Measurements from ENCODE around the gene NLK. TPM values are rescaled to one million over a fixed set of nuclear protein-coding genes. Genes with fewer than 3 reads are reported as not detected.
"Not testable (repeated sequence)": the region's sequence is repeated elsewhere in the genome, so short reads cannot be mapped to it uniquely, and the experiment has no call there.

The NLK gene
- total RNA-seq, 2 experiments from 2014 or later: 13.3 to 15.7 TPM

DNA sequence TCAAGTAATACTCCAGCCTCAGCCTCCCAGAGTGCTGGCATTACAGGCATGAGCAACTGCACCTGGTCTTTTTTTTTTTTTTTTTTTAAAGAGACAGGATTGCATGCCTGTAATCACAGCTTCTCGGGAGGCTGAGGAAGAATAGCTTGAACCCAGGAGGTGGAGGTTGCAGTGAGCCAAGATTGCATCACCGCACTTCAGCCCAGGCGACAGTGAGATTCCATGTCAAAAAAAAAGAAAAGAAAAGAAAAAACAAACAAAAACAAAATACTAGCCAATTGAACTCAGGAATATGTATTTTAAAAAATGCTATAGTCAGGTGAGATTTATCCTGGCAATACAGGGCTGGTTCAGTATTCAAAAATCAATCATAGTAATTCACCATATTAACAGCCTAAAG lies 158.8 kb downstream of the NLK start:
- H3K36me3 Mint-ChIP-seq (ENCODE audit: low read depth): peaks cover 5% of the 10 kb centered on the region
- DNase-seq: no peak
- POLR2A ChIA-PET: no interaction called here
- H3K27me3 Mint-ChIP-seq: peaks cover 4% of the 10 kb centered on the region
- CTCF ChIA-PET: no interaction called here
- no peaks in the 10 kb centered on the region for H3K9me3 Mint-ChIP-seq
- no peak overlapping the region for H3K27ac Mint-ChIP-seq
- no peak overlapping the region for H3K4me3 Mint-ChIP-seq
- H3K4me1 Mint-ChIP-seq: no peaks in the 10 kb centered on the region

DNA sequence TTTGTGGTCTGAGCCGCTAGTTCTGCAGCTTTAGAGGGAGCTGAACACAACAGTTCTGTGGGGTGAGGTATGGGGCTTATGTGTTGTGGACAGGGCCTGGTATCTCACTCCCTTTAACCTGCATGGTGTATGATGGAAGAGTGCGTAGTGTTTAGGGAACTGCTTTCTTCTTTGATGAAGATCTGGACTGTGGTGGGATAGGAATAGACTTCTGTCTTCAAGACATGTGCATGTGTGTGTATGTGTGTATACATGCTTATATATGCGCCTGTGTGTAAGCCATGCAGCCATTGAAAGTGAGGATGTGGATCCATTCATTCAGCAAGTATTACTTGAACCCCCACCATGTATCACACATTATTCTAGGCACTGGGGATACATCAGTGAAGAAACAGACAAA lies 161.8 kb downstream of the NLK start:
- ChIA-PET POLR2A (no interaction called here), CTCF (no interaction called here)
- Mint-ChIP-seq H3K27me3 (peaks cover 7% of the 10 kb centered on the region), H3K36me3 (ENCODE audit: low read depth) (no peaks in the 10 kb centered on the region), H3K9me3 (no peaks in the 10 kb centered on the region), H3K4me1 (no peaks in the 10 kb centered on the region), H3K27ac (no peak overlapping the region), H3K4me3 (no peak overlapping the region)
- no peak for DNase-seq

DNA sequence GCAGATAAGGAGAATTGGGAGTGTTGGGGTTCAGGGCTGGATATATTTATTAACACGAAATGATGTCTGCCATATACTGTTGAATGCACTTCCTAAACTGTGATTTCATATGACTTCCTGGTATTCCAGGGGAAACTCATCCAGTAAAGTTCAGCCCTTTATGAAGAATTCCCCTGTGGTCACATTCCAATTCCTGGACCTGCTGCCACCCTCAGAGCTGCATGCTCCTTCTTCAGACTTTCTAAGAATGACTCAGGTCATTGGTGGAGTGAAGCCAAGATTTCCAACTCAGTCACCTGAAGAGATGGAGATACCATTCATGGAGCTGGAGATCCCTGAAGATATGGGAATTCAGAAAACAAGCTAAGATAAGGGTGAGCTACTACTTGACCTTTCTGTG lies 162.3 kb downstream of the NLK start:
- Mint-ChIP-seq H3K4me3 (no peak overlapping the region), H3K4me1 (no peaks in the 10 kb centered on the region), H3K27ac (no peak overlapping the region), H3K36me3 (ENCODE audit: low read depth) (no peaks in the 10 kb centered on the region), H3K27me3 (peaks cover 7% of the 10 kb centered on the region), H3K9me3 (no peaks in the 10 kb centered on the region)
- no peak for DNase-seq
- ChIA-PET POLR2A (no interaction called here), CTCF (no interaction called here)

DNA sequence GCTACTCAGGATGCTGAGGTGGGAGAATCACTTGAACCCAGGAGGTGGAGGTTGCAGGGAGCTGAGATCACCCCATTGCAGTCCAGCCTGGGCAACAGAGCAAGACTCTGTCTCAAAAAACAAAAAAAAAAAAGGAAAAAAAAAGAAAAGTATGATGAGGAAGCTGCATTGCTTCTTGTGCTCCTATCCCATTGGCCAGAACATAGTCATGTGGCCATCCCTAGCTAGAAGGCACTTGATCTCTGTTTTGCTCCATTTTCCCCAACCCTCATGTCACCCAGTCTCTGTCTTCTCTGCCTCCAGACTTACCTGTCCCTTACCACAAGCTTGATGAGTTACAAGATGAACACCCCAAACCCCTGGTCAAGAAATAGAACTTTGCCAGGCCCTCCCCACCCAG lies 163.8 kb downstream of the NLK start:
- Mint-ChIP-seq H3K27me3 (peaks cover 7% of the 10 kb centered on the region), H3K9me3 (no peaks in the 10 kb centered on the region), H3K36me3 (ENCODE audit: low read depth) (no peaks in the 10 kb centered on the region), H3K4me1 (no peaks in the 10 kb centered on the region), H3K4me3 (no peak overlapping the region), H3K27ac (no peak overlapping the region)
- POLR2A ChIA-PET: no interaction called here
- CTCF ChIA-PET: no interaction called here
- DNase-seq: no peak

DNA sequence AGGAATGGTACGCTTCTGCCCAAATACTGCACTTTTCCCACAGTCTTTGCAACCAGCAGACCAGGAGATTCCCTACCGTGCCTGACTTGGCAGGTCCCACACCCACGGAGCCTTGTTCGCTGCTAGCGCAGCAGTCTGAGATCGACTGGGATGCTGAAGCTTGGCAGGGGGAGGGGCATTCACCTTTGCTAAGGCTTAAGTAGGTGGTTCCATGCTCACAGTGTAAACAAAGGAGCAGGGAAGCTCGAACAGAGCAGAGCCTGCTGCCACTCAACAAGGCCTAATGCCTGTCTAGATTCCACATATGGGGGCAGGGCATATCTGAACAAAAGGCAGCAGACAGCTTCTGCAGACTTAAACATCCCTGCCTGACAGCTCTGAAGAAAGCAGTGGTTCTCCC lies 169.3 kb downstream of the NLK start:
- no peaks in the 10 kb centered on the region for H3K9me3 Mint-ChIP-seq
- ChIA-PET POLR2A (no interaction called here), CTCF (no interaction called here)
- H3K27ac Mint-ChIP-seq: no peak overlapping the region
- no peaks in the 10 kb centered on the region for H3K36me3 Mint-ChIP-seq (ENCODE audit: low read depth)
- DNase-seq: no peak
- peaks cover 3% of the 10 kb centered on the region for H3K27me3 Mint-ChIP-seq
- H3K4me1 Mint-ChIP-seq: peaks cover 4% of the 10 kb centered on the region
- no peak overlapping the region for H3K4me3 Mint-ChIP-seq

DNA sequence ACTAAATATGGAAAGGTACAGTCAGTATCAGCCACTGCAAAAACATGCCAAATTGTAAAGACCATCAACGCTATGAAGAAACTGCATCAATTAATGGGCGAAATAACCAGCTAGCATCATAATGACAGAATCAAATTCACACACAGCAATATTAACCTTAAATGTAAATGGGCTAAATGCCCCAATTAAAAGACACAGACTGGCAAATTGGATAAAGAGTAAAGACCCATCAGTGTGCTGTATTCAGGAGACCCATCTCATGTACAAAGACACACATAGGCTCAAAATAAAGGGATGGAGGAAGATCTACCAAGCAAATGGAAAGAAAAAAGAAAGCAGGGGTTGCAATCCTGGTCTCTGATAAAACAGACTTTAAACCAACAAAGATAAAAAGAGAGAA lies 171.1 kb downstream of the NLK start:
- H3K36me3 Mint-ChIP-seq (ENCODE audit: low read depth); DNase-seq; POLR2A ChIA-PET; H3K9me3 Mint-ChIP-seq; H3K4me1 Mint-ChIP-seq; CTCF ChIA-PET; H3K27ac Mint-ChIP-seq; H3K27me3 Mint-ChIP-seq; H3K4me3 Mint-ChIP-seq: not testable (repeated sequence)

DNA sequence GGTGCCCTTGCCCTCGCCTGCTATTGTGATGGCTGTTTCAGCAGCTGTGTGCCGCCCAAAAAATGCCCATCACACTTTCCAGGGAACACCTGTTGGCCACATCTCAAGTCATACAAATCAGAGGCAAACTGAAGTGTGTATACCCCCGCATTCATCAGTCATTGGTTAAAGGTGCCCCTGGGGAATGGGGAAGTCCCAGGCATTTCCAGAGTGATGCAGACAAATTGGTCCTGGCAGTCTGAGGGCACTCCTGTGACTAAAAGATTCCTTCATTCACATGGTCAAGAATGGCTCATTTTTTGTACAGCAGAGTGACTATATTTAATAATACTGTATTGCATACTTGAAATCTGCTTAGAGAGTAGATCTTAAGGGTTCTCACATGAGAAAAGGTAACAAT lies 173.6 kb downstream of the NLK start:
- Mint-ChIP-seq H3K4me1 (peaks cover 5% of the 10 kb centered on the region), H3K27ac (no peak overlapping the region), H3K36me3 (ENCODE audit: low read depth) (no peaks in the 10 kb centered on the region), H3K9me3 (no peaks in the 10 kb centered on the region), H3K4me3 (no peak overlapping the region), H3K27me3 (peaks cover 3% of the 10 kb centered on the region)
- no peak for DNase-seq
- POLR2A ChIA-PET: no interaction called here
- CTCF ChIA-PET: interaction anchor here (0.6 kb wide), 1 partner anchor 61 kb away, joined by 3 read pairs; no protein-coding TSS in a partner anchor

DNA sequence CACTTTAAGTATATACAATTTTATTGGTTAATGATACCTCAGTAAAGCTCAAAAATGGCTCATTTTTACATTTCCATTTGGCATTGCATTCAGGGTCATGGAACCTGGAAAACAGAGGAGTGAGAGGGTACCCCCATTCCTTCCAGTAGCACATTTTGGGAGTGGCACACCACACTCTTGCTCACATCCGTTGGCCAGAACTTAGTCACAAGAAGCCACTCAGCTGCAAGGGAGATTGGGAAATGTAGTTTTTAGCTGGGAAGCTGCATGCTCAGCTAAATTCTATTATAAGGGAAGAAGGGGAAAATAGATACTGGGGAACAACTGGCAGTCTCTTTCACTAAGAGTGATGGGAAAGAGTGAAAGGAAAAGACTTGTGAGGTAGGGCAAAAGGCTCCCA lies 174.1 kb downstream of the NLK start:
- no peak overlapping the region for H3K4me3 Mint-ChIP-seq
- peaks cover 3% of the 10 kb centered on the region for H3K27me3 Mint-ChIP-seq
- H3K36me3 Mint-ChIP-seq (ENCODE audit: low read depth): no peaks in the 10 kb centered on the region
- ChIA-PET CTCF (interaction anchor here (0.6 kb wide), 1 partner anchor 61 kb away, joined by 3 read pairs; no protein-coding TSS in a partner anchor), POLR2A (no interaction called here)
- DNase-seq: no peak
- H3K4me1 Mint-ChIP-seq: peaks cover 5% of the 10 kb centered on the region
- no peaks in the 10 kb centered on the region for H3K9me3 Mint-ChIP-seq
- no peak overlapping the region for H3K27ac Mint-ChIP-seq

DNA sequence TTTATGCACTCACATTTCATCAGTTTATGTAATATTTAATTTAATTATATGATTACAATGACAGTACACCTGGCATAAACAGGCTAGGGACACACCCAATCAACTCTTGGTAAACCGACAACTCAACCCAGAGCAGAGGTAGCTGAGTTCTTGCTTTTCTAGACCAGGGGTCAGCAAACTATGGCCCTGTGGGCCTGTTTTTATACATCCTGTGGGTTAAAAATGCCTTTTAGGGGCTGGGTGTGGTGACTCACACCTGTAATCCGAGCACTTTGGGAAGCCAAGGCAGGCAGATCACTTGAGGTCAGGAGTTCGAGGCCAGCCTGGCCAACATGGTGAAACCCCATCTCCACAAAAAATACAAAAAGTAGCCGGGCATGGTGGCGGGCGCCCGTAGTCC lies 177.3 kb downstream of the NLK start:
- H3K36me3 Mint-ChIP-seq (ENCODE audit: low read depth): no peaks in the 10 kb centered on the region
- H3K9me3 Mint-ChIP-seq: no peaks in the 10 kb centered on the region
- CTCF ChIA-PET: interaction anchor here (0.6 kb wide), 2 partner anchors 39 to 364 kb away, joined by 4 read pairs; no protein-coding TSS in a partner anchor
- POLR2A ChIA-PET: no interaction called here
- DNase-seq: no peak
- H3K27ac Mint-ChIP-seq: no peak overlapping the region
- no peaks in the 10 kb centered on the region for H3K27me3 Mint-ChIP-seq
- H3K4me1 Mint-ChIP-seq: peaks cover 5% of the 10 kb centered on the region
- no peak overlapping the region for H3K4me3 Mint-ChIP-seq

DNA sequence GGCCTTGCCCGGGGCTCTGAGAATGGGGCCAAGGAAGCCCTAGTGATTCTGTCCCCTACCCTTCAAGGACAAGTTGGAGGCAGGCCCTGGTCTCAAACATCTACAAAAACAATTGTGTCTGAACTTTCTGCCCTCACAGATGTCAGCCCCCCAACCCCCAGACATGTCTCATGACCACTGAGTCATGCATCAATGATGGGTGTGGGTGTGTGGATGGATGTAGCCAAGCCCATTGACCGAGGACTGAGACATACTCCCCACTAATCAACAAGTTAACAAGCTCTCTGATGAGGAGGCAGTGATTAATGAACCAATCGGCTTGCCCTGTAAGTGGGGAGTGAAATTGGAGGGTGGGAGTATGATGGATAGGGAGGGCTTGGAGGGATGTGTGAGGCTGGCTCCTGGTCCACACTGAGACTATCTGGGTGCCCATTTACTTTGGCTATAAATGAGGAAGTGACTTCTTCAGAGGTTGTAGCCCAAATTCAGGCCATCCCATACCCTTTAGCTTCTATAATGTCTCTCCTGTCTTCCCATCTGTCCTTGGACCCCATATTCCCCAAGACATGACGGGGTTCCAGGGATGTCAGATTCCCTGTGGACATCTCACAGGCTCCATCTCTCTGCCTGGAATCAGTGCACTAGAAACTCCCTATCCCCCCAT lies 179.4 kb downstream of the NLK start:
- H3K27me3 Mint-ChIP-seq: peaks cover 4% of the 10 kb centered on the region
- no peak overlapping the region for H3K27ac Mint-ChIP-seq
- ChIA-PET CTCF (no interaction called here), POLR2A (no interaction called here)
- peaks cover under 1% of the 10 kb centered on the region for H3K4me1 Mint-ChIP-seq
- no peaks in the 10 kb centered on the region for H3K9me3 Mint-ChIP-seq
- no peaks in the 10 kb centered on the region for H3K36me3 Mint-ChIP-seq (ENCODE audit: low read depth)
- DNase-seq: no peak
- H3K4me3 Mint-ChIP-seq: no peak overlapping the region

DNA sequence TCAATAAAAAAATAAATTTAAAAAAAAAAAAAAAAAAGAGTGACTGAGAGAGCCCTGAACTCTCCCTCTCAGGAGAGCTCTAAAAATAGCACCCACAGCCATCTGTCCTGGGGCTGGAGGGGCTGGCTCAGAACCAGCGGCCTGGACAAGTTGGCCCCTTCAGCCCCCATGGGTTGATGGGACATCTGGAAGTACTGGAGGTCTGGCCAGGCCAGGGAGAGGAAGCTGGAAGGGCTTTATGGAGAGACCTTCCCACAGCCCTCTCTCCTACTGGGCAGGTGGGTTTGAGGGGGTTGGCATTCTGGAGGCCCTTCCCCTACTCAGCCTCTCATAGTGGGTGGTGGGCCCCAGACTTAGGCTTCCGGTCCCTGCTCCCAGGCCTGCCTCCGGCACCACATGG lies 182.8 kb downstream of the NLK start:
- no peak for DNase-seq

DNA sequence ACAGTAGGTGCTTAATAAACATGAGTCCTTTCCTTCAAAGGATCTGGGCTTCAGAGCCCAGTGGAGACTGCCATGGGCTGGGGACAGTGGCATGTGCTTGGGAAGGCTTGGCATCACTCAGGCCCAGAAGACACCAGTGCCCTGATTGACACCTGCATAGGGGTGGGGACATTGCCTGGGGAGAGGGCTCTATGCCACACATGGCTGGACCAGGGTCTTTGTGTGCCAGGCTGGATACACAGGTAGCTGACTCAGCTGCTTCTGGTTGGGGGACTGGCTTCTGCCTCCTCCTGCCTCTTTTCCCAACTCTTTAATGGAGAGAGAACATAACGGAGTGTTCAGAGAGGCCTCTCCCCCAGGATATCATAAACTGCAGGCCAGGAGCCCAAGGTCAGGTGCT lies 183.4 kb downstream of the NLK start:
- Mint-ChIP-seq H3K36me3 (ENCODE audit: low read depth) (no peaks in the 10 kb centered on the region), H3K27ac (no peak overlapping the region), H3K27me3 (peaks cover 37% of the 10 kb centered on the region), H3K4me1 (peaks cover 19% of the 10 kb centered on the region), H3K4me3 (no peak overlapping the region), H3K9me3 (no peaks in the 10 kb centered on the region)
- ChIA-PET POLR2A (no interaction called here), CTCF (no interaction called here)
- no peak for DNase-seq

More for the DNA sequence above, 182.8 kb downstream of the NLK start:
- H3K4me1 Mint-ChIP-seq: peaks cover 17% of the 10 kb centered on the region
- H3K4me3 Mint-ChIP-seq: no peak overlapping the region
- peaks cover 31% of the 10 kb centered on the region for H3K27me3 Mint-ChIP-seq
- ChIA-PET POLR2A (no interaction called here), CTCF (no interaction called here)
- no peak overlapping the region for H3K27ac Mint-ChIP-seq
- H3K9me3 Mint-ChIP-seq: no peaks in the 10 kb centered on the region
- no peaks in the 10 kb centered on the region for H3K36me3 Mint-ChIP-seq (ENCODE audit: low read depth)

DNA sequence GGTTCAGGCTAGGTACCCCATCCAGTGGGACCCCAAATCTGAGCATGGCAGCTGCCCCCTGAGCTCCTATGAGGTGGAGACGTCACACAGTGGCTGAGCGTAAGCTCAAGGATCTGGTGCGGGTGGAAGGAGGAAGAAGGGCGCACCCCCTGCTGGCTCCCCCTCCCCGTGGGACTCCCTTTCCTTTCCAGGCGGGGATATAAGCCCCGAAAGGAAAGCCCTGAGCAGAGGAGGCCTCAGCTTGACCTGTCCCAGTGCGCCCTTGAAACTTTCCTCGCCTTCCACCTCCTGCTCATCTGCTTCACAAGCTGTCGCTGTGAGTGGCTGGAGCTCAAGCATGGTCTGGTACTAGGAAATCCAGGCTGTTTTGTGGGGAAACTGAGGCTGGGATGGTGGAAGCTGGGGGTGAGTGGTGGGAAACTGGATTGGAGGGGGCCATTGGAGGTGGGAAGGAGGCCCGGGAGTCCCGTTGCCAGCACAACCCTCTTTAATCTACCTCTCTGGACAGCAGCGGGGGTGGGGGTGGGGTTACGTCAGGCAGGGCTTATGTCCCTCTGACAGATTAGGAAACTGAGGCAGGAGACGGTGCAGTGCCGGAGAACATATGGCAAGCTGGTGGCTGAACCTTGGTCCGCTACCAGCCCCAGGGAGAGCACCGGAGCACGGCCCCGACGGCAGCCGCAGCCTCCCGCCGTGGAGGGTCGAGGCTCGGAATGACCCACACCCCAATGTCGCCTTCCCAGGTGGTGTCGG lies 184.3 kb downstream of the NLK start:
- ChIA-PET POLR2A (no interaction called here), CTCF (interaction anchor here (0.9 kb wide), 1 partner anchor 24 kb away, joined by 3 read pairs; no protein-coding TSS in a partner anchor)
- no peak for DNase-seq
- Mint-ChIP-seq H3K27ac (no peak overlapping the region), H3K9me3 (no peaks in the 10 kb centered on the region), H3K27me3 (peaks cover 45% of the 10 kb centered on the region), H3K36me3 (ENCODE audit: low read depth) (no peaks in the 10 kb centered on the region), H3K4me3 (no peak overlapping the region), H3K4me1 (peaks cover 19% of the 10 kb centered on the region)
